ENCODE results near the gene KIAA1210. TPM values are rescaled to one million over a fixed set of nuclear protein-coding genes. Genes with fewer than 3 reads are reported as not detected.
"Not testable (repeated sequence)": the region's sequence is repeated elsewhere in the genome, so short reads cannot be mapped to it uniquely, and the experiment has no call there.

KIAA1210 gene
- total RNA-seq, 2 donors from 2014 or later, result not detected

- no peaks in the 10 kb centered on the region for H3K36me3 Mint-ChIP-seq (ENCODE audit: insufficient read depth in 2 of 2)
- no peak overlapping the region for H3K4me3 Mint-ChIP-seq
- no peaks in the 10 kb centered on the region for H3K9me3 Mint-ChIP-seq
- peaks cover 27% of the 10 kb centered on the region for H3K27me3 Mint-ChIP-seq (ENCODE audit: low read depth)
- H3K4me1 Mint-ChIP-seq (ENCODE audit: low read depth), result no peaks in the 10 kb centered on the region
- H3K27ac Mint-ChIP-seq, result no peak overlapping the region
- ATAC-seq (replicated peaks in 1 of 2) (no peak), DNase-seq (no peak)
Observed at GRCh38 chrX:119042040-119042439, 85.6 kb downstream of the KIAA1210 start.

DNA sequence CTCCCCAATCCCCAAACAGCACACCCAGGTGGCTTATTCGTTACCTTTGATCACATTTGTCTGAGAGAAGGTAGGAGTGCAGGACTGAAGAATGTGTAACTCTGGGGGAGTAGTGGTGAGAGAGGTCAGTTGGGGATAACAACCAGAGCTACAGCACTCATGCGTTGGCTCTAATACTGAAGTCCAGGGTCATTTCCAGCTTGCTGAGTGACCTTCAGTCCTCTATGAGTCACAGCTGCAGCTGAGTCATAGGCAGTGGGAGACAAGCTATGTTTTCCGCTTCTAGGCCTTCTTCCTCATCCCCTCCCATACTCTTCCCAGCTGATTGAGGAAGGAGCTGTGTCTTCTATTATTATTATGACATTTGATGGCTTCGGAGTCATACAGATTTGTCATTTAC lies 86.4 kb downstream of the KIAA1210 start:
- Mint-ChIP-seq H3K9me3 (no peaks in the 10 kb centered on the region), H3K4me3 (no peak overlapping the region), H3K36me3 (ENCODE audit: insufficient read depth in 2 of 2) (no peaks in the 10 kb centered on the region), H3K27me3 (ENCODE audit: low read depth) (peaks cover 24% of the 10 kb centered on the region), H3K4me1 (ENCODE audit: low read depth) (no peaks in the 10 kb centered on the region), H3K27ac (no peak overlapping the region)
- ATAC-seq (replicated peaks in 1 of 2), result no peak
- DNase-seq, result no peak

DNA sequence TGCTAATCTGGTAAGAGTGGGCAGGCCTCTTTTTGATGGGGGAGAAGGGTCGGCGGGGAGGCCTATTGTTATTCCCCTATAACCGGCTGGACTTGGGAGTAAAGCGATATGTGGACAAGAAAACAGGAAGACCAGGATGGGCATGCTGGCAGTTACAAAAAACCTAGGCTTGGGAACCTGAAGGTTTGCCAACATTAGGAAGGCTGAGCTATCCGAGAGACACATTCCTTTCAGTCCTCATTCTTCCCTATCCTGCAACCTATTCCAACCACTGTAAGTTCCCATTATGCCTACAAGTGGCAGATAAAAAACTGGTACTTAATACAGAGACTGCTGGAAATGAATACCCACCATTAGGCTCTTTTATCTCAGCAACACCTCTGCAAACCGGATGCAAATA lies 87.2 kb downstream of the KIAA1210 start:
- peaks cover 24% of the 10 kb centered on the region for H3K27me3 Mint-ChIP-seq (ENCODE audit: low read depth)
- DNase-seq (no peak), ATAC-seq (replicated peaks in 1 of 2) (no peak)
- no peak overlapping the region for H3K4me3 Mint-ChIP-seq
- no peaks in the 10 kb centered on the region for H3K36me3 Mint-ChIP-seq (ENCODE audit: insufficient read depth in 2 of 2)
- H3K4me1 Mint-ChIP-seq (ENCODE audit: low read depth), result no peaks in the 10 kb centered on the region
- H3K27ac Mint-ChIP-seq, result no peak overlapping the region
- H3K9me3 Mint-ChIP-seq, result no peaks in the 10 kb centered on the region

DNA sequence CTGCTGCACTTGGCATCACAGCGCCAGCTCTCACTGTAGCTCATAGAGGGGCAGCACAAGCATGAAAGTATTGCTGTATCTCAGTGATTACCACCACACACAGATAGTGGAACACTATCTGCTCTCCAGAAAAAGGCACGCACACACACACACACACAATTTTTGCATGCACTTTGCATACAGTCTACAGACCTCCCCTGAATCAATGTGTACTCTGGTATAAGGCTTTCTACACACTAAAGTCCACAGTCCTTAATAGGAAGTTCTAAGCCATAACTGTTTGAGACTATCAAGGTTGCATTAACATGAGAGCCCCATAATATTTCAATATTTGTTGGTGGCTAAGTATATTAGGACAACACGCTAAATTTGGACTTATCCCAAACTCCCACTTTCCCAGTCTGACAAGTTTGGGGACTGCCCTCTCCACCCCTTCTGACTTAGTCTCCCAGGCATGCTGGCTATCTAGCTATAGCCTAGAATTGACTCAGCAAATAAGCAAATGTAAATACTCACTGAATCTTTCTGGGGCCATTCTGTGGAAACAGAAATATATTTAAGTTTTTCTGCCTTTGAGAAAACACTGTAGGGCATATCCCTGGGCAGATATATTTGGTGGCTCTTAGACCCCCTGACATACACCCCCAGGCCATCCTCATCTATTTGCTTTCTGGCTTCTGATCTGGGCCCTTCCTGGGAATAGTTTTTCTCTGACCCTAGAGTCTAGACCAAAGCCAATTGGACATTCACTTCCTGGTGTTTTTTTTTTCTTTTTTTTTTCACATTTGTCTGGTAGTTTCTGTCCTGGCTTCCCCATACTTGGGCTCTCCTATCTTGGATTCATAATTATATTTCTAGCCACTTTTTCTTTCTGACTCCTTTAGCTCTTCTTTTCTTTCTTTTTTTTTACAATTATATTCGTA lies 91.2 kb downstream of the KIAA1210 start:
- no peaks in the 10 kb centered on the region for H3K4me1 Mint-ChIP-seq (ENCODE audit: low read depth)

DNA sequence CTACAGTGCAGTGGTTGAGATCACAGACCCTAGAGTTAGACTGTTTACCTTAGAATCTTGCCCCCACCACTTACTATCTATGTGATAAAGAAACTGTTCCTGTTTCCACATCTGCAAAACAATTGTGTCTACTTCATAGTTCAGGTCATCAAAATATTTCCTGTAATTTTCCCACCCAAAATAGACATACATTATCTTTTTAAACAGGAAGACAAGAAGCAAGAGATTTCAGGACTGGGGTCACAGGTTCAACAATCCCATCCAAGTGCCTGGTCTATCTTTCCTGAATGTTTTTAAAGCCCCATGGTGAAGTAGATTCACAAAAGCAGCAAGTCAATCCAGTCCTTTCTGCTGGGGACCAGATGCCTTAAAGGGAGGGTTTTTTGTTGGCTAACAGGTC lies 96.6 kb downstream of the KIAA1210 start:
- H3K4me3 Mint-ChIP-seq, result no peak overlapping the region
- DNase-seq, result no peak
- H3K36me3 Mint-ChIP-seq (ENCODE audit: insufficient read depth in 2 of 2), result peaks cover 0 to 2% of the 10 kb centered on the region in 2 donors
- H3K27me3 Mint-ChIP-seq (ENCODE audit: low read depth), result peaks cover 12% of the 10 kb centered on the region
- no peak for ATAC-seq (replicated peaks in 1 of 2)
- H3K4me1 Mint-ChIP-seq (ENCODE audit: low read depth), result no peaks in the 10 kb centered on the region
- H3K9me3 Mint-ChIP-seq, result peaks cover 0 to 5% of the 10 kb centered on the region in 2 donors
- H3K27ac Mint-ChIP-seq, result no peak overlapping the region

More for the DNA sequence above, 91.2 kb downstream of the KIAA1210 start:
- H3K27ac Mint-ChIP-seq, result no peak overlapping the region
- H3K9me3 Mint-ChIP-seq, result peaks cover 0 to 2% of the 10 kb centered on the region in 2 donors
- H3K27me3 Mint-ChIP-seq (ENCODE audit: low read depth), result peaks cover 21% of the 10 kb centered on the region
- no peak overlapping the region for H3K4me3 Mint-ChIP-seq
- ATAC-seq (replicated peaks in 1 of 2) (no peak), DNase-seq (no peak)
- peaks cover 0 to 2% of the 10 kb centered on the region in 2 donors for H3K36me3 Mint-ChIP-seq (ENCODE audit: insufficient read depth in 2 of 2)

- H3K4me3 Mint-ChIP-seq; ATAC-seq (replicated peaks in 1 of 2); H3K9me3 Mint-ChIP-seq; H3K36me3 Mint-ChIP-seq (ENCODE audit: insufficient read depth in 2 of 2); H3K4me1 Mint-ChIP-seq (ENCODE audit: low read depth); DNase-seq; H3K27ac Mint-ChIP-seq: not testable (repeated sequence)
- peaks cover 12% of the 10 kb centered on the region for H3K27me3 Mint-ChIP-seq (ENCODE audit: low read depth)
Observed at GRCh38 chrX:119029656-119030055, 98.0 kb downstream of the KIAA1210 start.

DNA sequence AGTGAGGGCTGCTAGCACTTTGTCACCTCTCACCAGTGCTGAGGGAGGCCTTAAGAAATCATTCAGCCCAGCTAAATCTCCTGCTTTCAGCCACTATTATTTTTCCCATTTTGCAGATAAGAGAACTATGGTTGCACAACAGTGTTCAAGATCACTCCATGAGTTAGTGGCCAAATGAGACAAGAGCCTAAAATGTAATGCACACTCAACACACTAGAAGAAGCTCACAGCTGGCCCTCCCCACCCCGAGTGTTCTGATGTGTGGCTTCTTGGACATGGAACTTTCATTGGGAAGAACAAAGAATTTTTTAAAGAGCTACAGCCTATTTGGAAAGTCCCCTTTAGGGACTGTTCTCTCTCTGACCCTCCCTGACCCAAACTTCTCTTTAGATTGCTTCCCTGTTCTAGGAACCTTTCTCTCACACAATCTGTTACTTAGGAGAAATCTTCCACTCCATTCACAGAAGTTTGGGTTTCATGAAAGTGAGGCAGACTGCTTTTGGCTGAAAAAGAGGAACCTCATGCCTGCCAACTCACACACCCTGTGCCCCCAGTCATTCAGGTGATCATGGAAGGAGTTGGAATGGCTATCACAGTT lies 98.8 kb downstream of the KIAA1210 start:
- H3K9me3 Mint-ChIP-seq, result peaks cover 0 to 2% of the 10 kb centered on the region in 2 donors
- no peaks in the 10 kb centered on the region for H3K36me3 Mint-ChIP-seq (ENCODE audit: insufficient read depth in 2 of 2)
- no peaks in the 10 kb centered on the region for H3K4me1 Mint-ChIP-seq (ENCODE audit: low read depth)
- no peak for ATAC-seq (replicated peaks in 1 of 2)
- H3K4me3 Mint-ChIP-seq, result no peak overlapping the region
- DNase-seq, result no peak
- H3K27me3 Mint-ChIP-seq (ENCODE audit: low read depth), result peaks cover 12% of the 10 kb centered on the region
- no peak overlapping the region for H3K27ac Mint-ChIP-seq

Other genes starting within 250 kb of the KIAA1210 start
- 1 to 10 TPM; 1.6 to 3.3 TPM for gene LONRF3, start 153.2 kb downstream of the KIAA1210 start, total RNA-seq
- not detected for gene CT47C1, start 54.8 kb downstream of the KIAA1210 start, total RNA-seq
- gene PGRMC1, start 108.5 kb upstream of the KIAA1210 start, total RNA-seq, result 10 to 100 TPM; 32.8 to 36.3 TPM

Measured in activated T-cell treated with anti-CD3 and anti-CD28 coated beads, Interleukin-2, amount 50 U/mL, for 72 hours (primary cell).